DMS114 treated with DMSO at 0.1 percent for 48 hours (cell line): Measurements from ENCODE around the gene PPP1R18.
"Not testable (repeated sequence)": the region's sequence is repeated elsewhere in the genome, so short reads cannot be mapped to it uniquely, and the experiment has no call there.

ENCODE experiments used
- DNase-seq: peaks from one replicate; lab custom pipeline; 2025; ENCODE audit not compliant: unreplicated experiment; lab: John Stamatoyannopoulos, UW

The PPP1R18 gene

GRCh38 chr6:30719791-30720737 is 33.6 kb upstream of the PPP1R18 start, which contains the start of gene TUBB:
TSS of gene TUBB (plus strand) at chr6:30720352. CDS start at chr6:30720507, 155 bp downstream.
- DNase-seq, result peak; percentile 99

- peak; percentile 60 for DNase-seq
Measured at GRCh38 chr6:30719356-30719755, 32.9 kb upstream of the PPP1R18 start.

- not testable (repeated sequence) for DNase-seq
Measured at GRCh38 chr6:30717845-30718720, 31.6 kb upstream of the PPP1R18 start.

- peak; percentile 100 for DNase-seq
Measured at GRCh38 chr6:30717129-30717844, 30.8 kb upstream of the PPP1R18 start, which contains the start of gene MDC1. TSS of gene MDC1 (minus strand) at chr6:30717281. CDS start at chr6:30715175, 2,106 bp downstream.

GRCh38 chr6:30716879-30717128 is 30.4 kb upstream of the PPP1R18 start:
- no peak for DNase-seq

GRCh38 chr6:30714263-30714662 is 27.8 kb upstream of the PPP1R18 start:
- no peak for DNase-seq

GRCh38 chr6:30712441-30712945 is 26.0 kb upstream of the PPP1R18 start:
- DNase-seq, result no peak

GRCh38 chr6:30711758-30712380 is 25.4 kb upstream of the PPP1R18 start:
- DNase-seq, result no peak

GRCh38 chr6:30709101-30709868 is 22.8 kb upstream of the PPP1R18 start:
- DNase-seq, result no peak

- no peak for DNase-seq
Measured at GRCh38 chr6:30707281-30707850, 20.9 kb upstream of the PPP1R18 start.

GRCh38 chr6:30705620-30706019 is 19.2 kb upstream of the PPP1R18 start:
- no peak for DNase-seq

- DNase-seq, result no peak
Measured at GRCh38 chr6:30703821-30704220, 17.4 kb upstream of the PPP1R18 start.

GRCh38 chr6:30703011-30703410 is 16.6 kb upstream of the PPP1R18 start:
- no peak for DNase-seq

- no peak for DNase-seq
Measured at GRCh38 chr6:30700340-30700739, 13.9 kb upstream of the PPP1R18 start.

GRCh38 chr6:30696432-30696831 is 10.0 kb upstream of the PPP1R18 start:
- no peak for DNase-seq

- DNase-seq, result peak; percentile 60
Measured at GRCh38 chr6:30691208-30691847, 4.9 kb upstream of the PPP1R18 start.

GRCh38 chr6:30690403-30691207 is 4.2 kb upstream of the PPP1R18 start, which contains the start of gene NRM:
TSS of gene NRM (minus strand) at chr6:30690984. CDS start at chr6:30690974, 10 bp downstream.
- peak; percentile 88 for DNase-seq

GRCh38 chr6:30689985-30690384 is 3.5 kb upstream of the PPP1R18 start:
- no peak for DNase-seq
